CD4-positive, alpha-beta T cell treated with Interleukin-17A for 4 hours (primary cell): ENCODE results near the gene CPZ.
"Not testable (repeated sequence)": the region's sequence is repeated elsewhere in the genome, so short reads cannot be mapped to it uniquely, and the experiment has no call there.

Experiments
- DNase-seq: peaks from one replicate; pipeline ENCODE4 v3.0.0-alpha.2; 2020; ENCODE audit warnings: mixed read lengths

The CPZ gene

DNA sequence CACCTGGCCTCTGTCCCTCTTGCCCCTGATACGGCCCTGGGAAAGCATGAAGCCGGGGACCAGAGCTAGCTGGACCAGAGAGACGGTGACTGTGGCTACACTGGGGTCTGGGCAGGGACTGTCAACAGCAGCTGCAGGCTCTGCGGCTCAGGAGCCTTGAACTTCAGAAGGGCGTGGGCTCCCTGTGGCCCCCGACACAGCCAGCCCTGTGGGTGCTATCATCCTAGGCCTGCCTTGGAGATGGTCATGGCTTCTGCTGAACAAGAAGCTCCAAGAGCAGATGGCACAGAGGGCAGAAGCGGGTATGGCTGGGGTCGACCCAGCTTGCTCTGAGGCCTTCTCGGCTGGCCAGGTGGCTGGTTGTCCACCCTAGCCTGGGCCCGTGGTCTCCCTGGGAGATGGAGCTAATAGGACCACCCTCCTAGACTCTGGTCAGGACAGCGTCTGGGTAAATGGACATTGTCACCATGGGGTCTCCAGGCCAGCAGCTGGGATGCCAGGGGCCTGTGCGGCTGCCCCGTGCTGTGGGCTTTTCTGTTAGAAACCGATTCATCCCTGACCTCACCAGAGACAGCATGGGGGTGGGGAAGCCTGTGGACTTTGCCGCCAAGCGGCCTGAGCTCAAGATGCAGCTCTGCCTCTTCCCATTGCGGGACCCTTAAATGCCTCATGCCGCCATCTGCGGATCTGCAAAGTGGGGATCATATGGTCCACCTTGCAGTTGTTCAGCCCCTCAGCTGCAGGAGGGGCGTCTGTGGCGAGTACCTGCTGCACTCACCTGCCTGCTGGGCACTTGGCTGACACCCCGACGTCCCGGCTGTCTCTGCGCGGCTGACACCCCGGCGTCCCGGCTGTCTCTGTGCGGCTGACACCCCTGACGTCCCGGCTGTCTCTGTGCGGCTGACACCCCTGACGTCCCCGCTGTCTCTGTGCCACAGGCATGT lies 21.1 kb downstream of the CPZ start:
- no peak for DNase-seq

DNA sequence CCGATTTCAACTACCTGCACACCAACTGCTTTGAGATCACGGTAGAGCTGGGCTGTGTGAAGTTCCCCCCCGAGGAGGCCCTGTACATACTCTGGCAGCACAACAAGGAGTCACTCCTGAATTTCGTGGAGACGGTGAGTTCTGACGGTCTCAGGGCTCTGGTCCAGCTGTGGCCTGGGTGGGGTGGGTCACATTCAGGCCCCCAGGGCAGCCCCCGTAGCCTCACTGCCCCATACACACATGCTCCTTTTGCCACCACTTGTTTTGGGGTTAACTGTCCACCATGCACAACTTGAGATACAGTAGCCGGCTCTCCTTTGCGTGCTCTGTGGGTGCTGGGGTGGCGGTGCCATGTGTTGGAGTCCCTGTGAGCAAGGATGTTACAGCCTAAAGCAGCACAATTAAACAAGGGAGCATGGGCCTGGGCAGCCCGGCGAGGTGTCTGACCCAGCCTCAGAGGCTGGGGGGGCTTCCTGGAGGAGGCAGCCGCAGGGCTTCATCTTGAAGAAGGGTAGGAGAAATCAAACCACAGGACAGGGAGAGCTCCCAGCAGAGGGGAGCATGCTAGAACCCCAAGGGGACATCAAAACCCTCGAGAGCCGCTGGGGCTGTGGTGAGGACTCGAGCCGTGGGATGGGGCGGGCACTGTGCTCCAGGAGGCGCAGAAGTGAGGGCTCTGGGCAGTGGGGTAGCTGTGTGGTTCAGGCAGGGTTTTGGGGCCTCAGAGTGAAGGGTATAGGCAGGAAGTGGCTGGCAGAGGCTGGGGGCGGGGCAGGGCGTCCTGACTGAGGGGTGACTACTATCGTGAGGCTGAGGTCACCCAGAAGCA lies 22.0 kb downstream of the CPZ start:
- DNase-seq: no peak

DNA sequence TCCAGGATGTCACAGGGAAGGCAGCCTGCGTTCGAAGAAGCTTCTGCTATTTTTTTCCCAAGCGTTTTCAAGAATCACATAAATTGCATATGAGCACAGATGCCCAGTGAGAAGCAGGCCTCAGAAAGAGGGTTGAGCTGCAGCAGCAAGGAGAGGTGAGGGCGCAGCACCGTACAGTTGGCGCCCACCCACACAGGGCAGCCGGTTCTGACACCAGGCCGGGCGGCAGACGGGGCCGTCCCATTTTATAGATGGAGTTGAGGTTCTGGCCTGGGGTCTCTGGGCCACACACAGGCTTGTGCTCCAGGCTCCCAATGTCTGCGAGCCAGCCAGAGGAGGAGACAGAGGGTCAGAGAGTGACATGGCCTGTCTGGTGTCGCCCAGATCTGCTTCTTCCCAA lies 22.8 kb downstream of the CPZ start:
- DNase-seq: no peak

DNA sequence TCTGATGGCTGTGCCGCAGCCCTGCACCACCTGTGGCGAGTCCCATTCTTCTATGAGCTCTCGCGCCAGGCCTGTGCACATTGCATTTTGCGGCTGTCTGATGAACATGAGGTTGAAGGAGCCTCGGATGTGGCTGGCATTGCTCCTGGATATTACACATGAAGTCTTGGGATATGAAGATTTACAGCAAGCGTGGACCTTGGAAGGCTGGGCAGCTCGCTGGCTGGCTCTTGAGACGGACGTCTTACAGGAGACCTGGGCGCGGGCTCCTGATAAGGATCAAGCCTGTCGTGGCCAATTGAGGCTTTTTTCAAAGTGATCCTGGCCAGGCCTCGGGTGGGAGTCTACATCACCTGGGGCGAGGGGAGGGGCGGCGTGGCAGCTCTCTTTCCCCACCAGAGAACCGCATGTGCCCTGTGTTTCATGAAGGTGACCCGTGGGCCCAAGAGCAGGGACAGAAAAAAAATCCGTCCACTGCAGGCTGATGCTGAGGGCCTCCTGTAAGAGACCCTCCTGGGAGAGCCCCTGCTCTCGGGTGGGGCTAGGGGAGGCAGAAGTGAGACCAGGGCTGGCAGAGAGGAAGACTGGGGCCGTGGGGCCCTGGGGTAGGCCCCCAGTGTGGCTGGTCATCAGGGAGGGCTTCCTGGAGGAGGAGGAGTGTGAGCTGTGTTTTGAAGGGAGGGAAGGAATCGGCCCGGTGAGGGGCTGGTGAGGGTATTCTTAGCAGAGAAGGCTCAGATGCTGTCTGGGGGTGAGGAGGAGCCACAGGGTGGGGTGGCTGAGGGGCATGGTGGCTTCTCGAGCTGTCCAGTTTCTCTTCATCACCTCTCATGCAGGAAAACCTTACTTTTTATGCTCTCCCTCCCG lies 23.6 kb downstream of the CPZ start:
- DNase-seq: no peak

DNA sequence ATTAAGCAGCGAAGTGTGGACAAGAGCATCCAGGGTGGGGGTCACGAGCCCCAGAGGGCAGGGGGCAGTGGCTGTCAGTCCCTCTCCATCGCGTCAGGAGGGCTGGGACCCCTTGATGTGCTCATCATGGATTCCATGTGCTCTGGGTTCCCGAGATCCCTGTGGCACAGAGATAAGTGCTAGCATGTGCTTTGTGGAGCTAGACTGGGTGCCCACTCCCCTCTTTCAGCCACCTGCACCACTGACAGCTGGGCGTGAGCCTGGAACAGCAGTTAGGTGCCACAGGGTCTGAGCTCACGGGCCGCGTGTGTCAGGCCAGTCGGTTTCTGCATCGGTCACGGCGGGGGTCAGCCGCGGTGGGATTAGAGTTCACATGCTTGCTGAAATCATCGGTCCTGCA lies 24.3 kb downstream of the CPZ start:
- no peak for DNase-seq

DNA sequence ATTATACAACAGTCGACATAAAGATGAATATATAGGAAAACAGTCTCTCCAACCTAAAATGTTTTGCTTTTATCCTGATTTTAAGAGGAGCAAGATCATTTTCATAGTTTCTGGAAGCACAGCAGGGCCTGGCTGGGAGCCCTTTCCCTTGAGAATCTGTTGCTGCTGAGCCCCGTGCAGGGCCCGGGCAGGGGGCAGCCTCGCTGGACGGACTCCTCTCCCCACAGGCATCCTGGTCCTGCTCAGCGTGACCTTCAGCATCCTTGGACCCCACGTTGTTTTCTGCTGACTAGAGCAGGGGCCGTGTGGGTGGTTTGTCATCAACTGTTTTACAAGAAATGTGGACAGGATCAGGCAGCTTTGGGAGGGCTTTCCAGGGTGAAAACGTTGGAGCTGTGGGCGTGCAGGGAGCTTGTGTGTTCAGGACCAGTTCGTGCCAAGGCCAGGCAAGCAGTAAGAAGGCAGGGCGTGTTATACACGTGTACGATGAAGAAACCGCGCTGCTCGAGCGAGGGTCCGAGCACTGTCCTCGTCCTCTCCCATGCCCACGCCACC lies 25.0 kb downstream of the CPZ start:
- DNase-seq: no peak

DNA sequence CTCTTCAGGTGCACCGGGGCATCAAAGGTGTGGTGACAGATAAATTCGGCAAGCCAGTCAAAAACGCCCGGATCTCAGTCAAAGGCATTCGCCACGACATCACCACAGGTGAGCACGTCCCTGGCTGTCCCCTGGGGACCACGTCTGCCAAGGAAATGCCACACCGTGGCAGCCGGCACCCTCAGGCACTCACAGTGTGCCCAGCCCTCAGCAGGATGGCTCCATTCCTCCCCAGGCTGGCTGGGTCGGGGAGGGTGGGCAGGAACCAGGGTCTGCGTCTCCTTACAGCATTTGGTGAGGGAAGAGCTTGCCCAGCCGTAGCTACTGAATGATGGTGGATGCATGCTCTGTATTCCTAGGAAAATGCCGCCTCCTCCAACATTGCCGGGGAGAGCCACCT lies 25.9 kb downstream of the CPZ start:
- DNase-seq: no peak

DNA sequence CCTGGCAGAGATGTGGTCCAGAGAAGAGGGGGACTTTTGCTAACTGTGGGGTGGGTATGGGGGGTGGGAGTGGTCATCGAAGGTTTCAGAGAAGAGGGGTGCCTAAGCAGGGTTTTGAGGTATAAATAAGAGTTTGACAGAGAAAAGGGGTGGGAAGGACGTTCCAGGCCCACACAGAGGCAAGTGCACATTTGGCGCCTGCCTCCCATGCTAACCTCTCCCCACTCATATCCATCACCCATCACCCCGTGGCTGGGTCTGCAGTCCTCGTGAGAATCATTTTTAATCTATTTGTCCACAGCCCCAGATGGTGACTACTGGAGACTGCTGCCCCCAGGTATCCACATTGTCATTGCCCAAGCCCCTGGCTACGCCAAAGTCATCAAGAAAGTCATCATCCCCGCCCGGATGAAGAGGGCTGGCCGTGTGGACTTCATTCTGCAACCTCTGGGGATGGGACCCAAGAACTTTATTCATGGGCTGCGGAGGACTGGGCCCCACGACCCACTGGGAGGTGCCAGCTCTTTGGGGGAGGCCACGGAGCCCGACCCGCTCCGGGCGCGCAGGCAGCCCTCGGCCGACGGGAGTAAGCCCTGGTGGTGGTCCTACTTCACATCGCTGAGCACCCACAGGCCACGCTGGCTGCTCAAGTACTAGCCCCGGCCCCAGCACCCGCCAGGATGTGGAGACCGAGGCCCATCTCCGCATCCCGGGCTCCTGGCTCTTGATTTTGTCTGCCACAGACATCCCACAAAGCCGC lies 26.6 kb downstream of the CPZ start:
- no peak for DNase-seq

DNA sequence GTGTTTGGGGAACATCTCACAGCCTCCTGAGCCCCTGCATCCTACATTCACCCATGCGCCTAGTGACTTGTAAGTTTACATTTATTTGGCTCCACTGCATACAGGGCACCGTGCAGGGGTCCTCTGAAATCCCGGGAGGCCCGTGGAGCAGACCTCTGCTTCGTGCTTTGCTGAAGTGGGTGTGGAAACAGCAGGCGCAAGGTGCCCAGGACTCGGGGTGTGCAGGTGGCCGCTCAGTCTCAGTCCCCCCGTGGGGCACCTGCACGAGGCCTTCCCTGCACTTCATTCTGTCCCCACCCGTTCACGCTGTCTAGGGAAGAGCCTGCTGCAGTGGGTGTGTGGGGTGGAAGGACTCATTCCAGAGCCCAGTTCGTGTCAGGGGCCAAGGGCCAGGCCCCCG lies 28.6 kb downstream of the CPZ start:
- DNase-seq: not testable (repeated sequence)

DNA sequence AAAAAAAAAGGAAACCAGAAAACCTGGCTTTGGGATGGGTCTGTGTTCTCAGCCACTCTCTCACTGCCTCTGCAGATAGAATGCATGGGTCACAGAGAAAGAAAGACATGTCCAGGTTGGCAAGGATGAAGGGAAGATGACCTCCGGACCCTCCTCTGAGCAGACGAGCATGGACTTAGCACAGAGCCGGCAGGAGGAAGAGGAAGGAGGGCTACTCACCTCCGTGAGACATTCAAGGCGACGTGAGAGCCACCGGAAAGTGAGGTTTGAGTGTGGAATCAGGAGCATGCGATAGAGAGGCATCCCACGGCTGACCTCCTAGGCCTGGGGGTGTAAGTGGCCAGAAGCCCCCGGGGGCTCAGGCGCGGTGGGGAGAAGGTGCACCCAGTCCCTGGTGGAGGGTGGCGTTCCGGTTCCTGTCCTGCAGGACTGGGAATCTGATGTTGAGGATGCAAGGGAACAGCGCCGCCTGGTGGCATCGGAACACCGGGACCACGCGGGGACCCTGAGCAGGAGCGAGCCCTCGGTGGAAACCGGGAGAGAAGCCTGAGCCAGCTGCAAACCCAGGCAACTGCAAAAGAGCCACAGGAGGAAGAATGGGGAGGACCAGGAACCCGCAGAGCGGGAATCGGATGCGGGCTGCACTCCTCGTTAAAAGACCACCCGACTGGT lies 32.2 kb downstream of the CPZ start:
- DNase-seq: not testable (repeated sequence)

DNA sequence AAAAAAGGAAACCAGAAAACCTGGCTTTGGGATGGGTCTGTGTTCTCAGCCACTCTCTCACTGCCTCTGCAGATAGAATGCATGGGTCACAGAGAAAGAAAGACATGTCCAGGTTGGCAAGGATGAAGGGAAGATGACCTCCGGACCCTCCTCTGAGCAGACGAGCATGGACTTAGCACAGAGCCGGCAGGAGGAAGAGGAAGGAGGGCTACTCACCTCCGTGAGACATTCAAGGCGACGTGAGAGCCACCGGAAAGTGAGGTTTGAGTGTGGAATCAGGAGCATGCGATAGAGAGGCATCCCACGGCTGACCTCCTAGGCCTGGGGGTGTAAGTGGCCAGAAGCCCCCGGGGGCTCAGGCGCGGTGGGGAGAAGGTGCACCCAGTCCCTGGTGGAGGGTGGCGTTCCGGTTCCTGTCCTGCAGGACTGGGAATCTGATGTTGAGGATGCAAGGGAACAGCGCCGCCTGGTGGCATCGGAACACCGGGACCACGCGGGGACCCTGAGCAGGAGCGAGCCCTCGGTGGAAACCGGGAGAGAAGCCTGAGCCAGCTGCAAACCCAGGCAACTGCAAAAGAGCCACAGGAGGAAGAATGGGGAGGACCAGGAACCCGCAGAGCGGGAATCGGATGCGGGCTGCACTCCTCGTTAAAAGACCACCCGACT lies 37.8 kb downstream of the CPZ start:
- not testable (repeated sequence) for DNase-seq

DNA sequence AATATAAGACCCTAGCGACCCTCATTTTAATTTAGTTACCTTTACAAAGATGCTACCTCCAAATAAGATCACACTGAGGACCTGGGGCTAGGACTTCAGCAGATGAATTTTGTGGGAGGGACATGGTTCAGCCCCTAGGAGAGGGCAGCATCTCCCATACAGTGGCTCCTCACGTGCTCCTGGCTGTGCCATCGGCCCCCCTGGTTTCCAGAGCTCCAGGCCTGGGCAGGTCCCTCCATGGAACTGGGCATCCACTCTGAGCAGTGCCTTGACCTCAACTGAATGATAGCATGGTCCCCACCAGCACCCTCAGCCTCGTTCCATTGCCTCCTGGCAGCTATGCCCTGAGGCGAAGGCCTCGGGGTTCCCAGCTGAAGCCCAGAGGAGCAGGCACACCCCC lies 39.3 kb downstream of the CPZ start:
- DNase-seq: not testable (repeated sequence)

DNA sequence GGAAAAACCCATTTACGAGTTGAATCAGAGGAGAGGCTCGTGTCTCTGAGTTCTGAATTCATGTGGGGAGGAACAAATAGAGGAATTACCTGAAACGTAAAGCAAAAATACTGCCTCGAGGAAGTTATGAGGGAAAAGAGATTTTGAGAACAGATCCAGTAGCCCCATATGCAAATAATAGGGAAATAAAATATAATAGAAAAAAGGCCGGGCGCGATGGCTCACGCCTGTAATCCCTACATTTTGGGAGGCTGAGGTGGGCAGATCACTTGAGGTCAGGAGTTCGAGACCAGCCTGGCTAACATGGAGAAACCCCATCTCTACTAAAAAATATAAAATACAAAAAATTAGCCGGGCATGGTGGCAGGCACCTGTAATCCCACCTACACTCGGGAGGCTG lies 42.2 kb downstream of the CPZ start:
- DNase-seq: not testable (repeated sequence)

DNA sequence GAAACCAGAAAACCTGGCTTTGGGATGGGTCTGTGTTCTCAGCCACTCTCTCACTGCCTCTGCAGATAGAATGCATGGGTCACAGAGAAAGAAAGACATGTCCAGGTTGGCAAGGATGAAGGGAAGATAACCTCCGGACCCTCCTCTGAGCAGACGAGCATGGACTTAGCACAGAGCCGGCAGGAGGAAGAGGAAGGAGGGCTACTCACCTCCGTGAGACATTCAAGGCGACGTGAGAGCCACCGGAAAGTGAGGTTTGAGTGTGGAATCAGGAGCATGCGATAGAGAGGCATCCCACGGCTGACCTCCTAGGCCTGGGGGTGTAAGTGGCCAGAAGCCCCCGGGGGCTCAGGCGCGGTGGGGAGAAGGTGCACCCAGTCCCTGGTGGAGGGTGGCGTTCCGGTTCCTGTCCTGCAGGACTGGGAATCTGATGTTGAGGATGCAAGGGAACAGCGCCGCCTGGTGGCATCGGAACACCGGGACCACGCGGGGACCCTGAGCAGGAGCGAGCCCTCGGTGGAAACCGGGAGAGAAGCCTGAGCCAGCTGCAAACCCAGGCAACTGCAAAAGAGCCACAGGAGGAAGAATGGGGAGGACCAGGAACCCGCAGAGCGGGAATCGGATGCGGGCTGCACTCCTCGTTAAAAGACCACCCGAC lies 43.5 kb downstream of the CPZ start:
- DNase-seq: not testable (repeated sequence)

DNA sequence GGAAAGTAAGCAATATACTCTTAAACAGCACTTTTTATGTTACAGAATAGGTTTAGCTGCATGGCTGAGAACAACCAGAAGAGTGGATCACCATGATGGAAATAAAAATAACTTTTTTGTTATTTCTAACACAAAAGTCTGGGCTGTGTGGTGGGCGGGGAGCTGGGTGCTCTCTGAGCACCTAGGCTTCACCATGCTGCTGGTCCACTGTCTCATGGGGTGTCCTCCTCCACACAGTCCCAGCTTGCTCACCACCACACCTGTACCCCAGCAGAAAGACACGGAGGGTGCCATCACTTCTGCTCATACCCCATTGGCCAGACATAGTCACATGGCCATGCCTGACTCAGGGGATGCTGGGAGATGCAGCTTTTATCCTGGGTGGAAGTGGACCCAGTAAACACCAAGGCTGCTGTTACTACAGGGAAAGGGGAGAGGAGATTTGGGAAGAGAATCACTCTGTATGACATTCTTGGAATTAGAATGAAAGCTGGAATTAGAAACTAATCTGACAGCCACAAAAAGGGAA lies 45.0 kb downstream of the CPZ start:
- DNase-seq: no peak

DNA sequence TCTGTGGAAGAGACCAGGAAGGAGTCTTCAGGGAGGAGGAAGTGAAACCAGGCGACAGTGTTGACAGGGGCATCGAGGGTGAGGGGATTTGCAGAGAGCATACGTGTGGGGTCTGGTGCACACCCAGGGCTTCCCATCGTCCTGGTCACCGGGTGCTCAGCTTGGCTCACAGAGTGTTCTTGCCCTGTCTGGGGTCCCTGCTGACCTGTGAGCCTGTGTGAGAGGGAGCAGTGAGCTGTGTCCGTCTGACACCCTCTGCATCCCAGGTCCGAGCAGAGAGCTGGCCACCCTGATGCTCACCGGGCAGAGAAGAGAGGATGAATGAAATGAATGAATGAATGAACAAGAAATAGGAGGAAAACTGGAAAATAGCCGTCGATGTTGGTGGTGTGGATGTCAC lies 46.5 kb downstream of the CPZ start:
- DNase-seq: no peak

DNA sequence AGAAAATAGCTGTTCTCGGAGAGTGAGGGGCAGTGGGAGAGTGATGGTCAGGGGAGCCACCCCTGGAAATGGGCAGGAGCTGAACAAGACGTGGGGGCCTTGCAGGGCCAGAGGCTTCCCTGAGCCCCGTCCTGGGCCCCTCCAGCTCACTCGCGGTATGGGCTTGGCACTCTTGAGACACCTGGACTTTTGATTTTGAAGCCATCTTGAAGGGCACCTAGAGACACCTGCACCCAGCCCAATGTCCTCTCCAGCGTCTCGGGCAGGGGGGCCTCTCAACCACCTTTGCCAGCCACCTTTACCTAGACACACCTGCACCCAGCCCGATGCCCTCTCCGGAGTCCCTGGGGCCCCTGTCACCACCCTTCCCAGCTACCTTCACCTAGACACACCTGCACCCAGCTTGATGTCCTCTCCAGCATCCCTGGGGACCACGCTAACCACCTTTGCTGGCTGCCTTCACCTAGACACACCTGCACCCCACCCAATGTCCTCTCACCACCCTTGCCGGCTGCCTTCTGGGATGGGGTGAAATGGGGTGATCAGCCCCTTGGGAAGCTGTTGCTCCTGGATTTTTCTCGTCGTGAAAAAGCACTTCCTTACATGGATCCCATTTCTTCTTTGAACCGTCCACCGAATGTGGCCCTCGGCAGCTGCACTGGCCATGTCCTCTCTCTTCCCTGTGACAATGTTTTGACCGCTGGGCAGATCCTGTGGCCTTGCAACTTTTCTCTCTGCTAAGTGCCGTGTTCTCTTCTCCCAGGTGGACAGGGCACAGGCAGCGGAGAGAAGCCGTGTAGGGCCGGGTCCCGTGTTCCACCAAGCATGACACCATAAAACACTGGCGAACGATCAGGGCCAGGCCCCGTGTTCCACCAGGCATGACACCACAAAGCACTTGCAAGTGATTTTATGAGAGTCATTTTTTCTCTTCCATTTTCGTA lies 47.5 kb downstream of the CPZ start:
- DNase-seq: no peak

DNA sequence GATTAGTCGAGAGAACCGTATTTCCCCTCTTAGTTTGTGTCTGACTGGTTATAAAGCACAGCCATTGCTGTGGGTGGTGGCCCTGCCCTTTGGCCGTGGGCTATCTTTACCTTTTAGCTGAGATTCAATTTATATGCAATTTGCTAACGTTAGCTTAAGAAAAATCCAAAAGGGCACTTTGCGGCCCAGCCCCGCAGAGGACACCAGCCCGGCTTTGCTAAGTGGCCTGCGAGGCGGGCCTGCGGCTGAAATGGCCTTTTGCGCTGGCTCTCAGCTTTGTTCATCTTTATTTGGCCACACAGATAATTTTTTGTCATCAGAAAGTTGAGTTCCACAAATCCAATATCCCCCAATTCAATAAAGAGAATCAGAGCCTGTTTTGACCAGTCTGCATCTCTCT lies 48.3 kb downstream of the CPZ start:
- no peak for DNase-seq

DNA sequence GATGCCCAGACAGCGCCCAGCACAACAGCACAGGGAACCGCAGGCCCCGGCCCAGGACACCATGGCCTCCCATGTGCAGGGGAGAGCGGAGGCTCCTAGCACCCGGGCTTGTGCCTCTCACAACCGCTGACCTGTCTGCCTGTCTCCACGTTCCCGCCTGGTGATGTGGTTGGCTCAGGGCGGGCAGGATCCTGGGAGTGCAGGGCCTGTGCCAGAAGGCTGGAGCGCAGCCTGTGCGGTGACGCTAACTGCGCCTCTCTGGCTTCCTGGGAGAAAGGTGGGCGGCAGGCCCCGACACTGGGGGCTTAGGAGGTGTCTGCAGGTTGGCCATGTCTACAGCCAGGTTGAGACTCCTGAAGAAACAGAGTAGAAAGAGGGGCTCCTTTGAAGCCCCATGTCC lies 48.7 kb downstream of the CPZ start:
- DNase-seq: no peak
